ENCODE results near the gene KIF21A.

KIF21A gene

GRCh38 chr12:39367494-39367893 is 75.4 kb downstream of the KIF21A start:
- no peak overlapping the region for H3K56ac ChIP-seq (ENCODE audit: low read length)
- no peak overlapping the region for H3K4me3 ChIP-seq (ENCODE audit: low read length)
- no peak overlapping the region for H2BK5ac ChIP-seq (ENCODE audit: low read length)
- H3K4ac ChIP-seq (ENCODE audit: low read depth, low read length), result no peak overlapping the region
- H2BK15ac ChIP-seq (replicated peaks; ENCODE audit: low read depth), result no peak overlapping the region
- no peak overlapping the region for H2BK120ac ChIP-seq (ENCODE audit: low read depth, low read length)
- H4K8ac ChIP-seq (ENCODE audit: low read depth, low read length), result no peak overlapping the region
- no peaks in the 10 kb centered on the region for H3K4me1 ChIP-seq (ENCODE audit: control insufficient read depth, low read depth, low read length)
- H3K27me3 ChIP-seq (ENCODE audit: insufficient read depth, low read length, poor library complexity), result no peaks in the 10 kb centered on the region
- no peak overlapping the region for H3K18ac ChIP-seq (ENCODE audit: low read length)
- DNase-seq, result no peak
- H4K5ac ChIP-seq (ENCODE audit: low read length), result no peak overlapping the region
- no peaks in the 10 kb centered on the region for H3K79me2 ChIP-seq (ENCODE audit: control insufficient read depth, insufficient read depth, low read length)
- no peak overlapping the region for H2AK5ac ChIP-seq (ENCODE audit: low read length)
- H3K9ac ChIP-seq (ENCODE audit: low read length), result no peak overlapping the region
- H3K36me3 ChIP-seq (ENCODE audit: control insufficient read depth, insufficient read depth, low read length), result no peaks in the 10 kb centered on the region
- no peak overlapping the region for H3K27ac ChIP-seq (ENCODE audit: low read depth, low read length)
- no peak overlapping the region for H3K4me2 ChIP-seq (ENCODE audit: low read length)
- H3K23ac ChIP-seq (ENCODE audit: low read length), result no peak overlapping the region
- no peaks in the 10 kb centered on the region for H3K79me1 ChIP-seq (ENCODE audit: low read length)

GRCh38 chr12:39365364-39366001 is 77.4 kb downstream of the KIF21A start:
- H3K36me3 ChIP-seq (ENCODE audit: control insufficient read depth, insufficient read depth, low read length), result no peaks in the 10 kb centered on the region
- no peak overlapping the region for H3K18ac ChIP-seq (ENCODE audit: low read length)
- no peaks in the 10 kb centered on the region for H3K27me3 ChIP-seq (ENCODE audit: insufficient read depth, low read length, poor library complexity)
- no peak overlapping the region for H3K4me3 ChIP-seq (ENCODE audit: low read length)
- H4K8ac ChIP-seq (ENCODE audit: low read depth, low read length), result no peak overlapping the region
- no peaks in the 10 kb centered on the region for H3K79me1 ChIP-seq (ENCODE audit: low read length)
- H3K79me2 ChIP-seq (ENCODE audit: control insufficient read depth, insufficient read depth, low read length), result no peaks in the 10 kb centered on the region
- no peak overlapping the region for H3K23ac ChIP-seq (ENCODE audit: low read length)
- DNase-seq, result no peak
- H2BK120ac ChIP-seq (ENCODE audit: low read depth, low read length), result no peak overlapping the region
- H3K27ac ChIP-seq (ENCODE audit: low read depth, low read length), result no peak overlapping the region
- H2BK5ac ChIP-seq (ENCODE audit: low read length), result no peak overlapping the region
- H3K56ac ChIP-seq (ENCODE audit: low read length), result no peak overlapping the region
- no peak overlapping the region for H3K4me2 ChIP-seq (ENCODE audit: low read length)
- no peak overlapping the region for H2AK5ac ChIP-seq (ENCODE audit: low read length)
- H3K4me1 ChIP-seq (ENCODE audit: control insufficient read depth, low read depth, low read length), result no peaks in the 10 kb centered on the region
- WGBS (ENCODE audit: extremely low coverage, insufficient coverage, low lambda C conversion rate), result no CpG with 5 or more reads among the region's 8 CpGs
- no peak overlapping the region for H3K4ac ChIP-seq (ENCODE audit: low read depth, low read length)
- H2BK15ac ChIP-seq (replicated peaks; ENCODE audit: low read depth), result no peak overlapping the region
- no peak overlapping the region for H3K9ac ChIP-seq (ENCODE audit: low read length)
- H4K5ac ChIP-seq (ENCODE audit: low read length), result no peak overlapping the region

GRCh38 chr12:39364196-39364595 is 78.7 kb downstream of the KIF21A start:
- Histone ChIP-seq H2BK15ac (replicated peaks; ENCODE audit: low read depth) (no peak overlapping the region), H4K8ac (ENCODE audit: low read depth, low read length) (no peak overlapping the region), H3K23ac (ENCODE audit: low read length) (no peak overlapping the region), H3K27me3 (ENCODE audit: insufficient read depth, low read length, poor library complexity) (no peaks in the 10 kb centered on the region), H2AK5ac (ENCODE audit: low read length) (no peak overlapping the region), H3K9ac (ENCODE audit: low read length) (no peak overlapping the region), H3K79me1 (ENCODE audit: low read length) (no peaks in the 10 kb centered on the region), H2BK120ac (ENCODE audit: low read depth, low read length) (no peak overlapping the region), H2BK5ac (ENCODE audit: low read length) (no peak overlapping the region), H4K5ac (ENCODE audit: low read length) (no peak overlapping the region), H3K36me3 (ENCODE audit: control insufficient read depth, insufficient read depth, low read length) (no peaks in the 10 kb centered on the region), H3K27ac (ENCODE audit: low read depth, low read length) (no peak overlapping the region), H3K18ac (ENCODE audit: low read length) (no peak overlapping the region), H3K4ac (ENCODE audit: low read depth, low read length) (no peak overlapping the region), H3K79me2 (ENCODE audit: control insufficient read depth, insufficient read depth, low read length) (no peaks in the 10 kb centered on the region), H3K4me3 (ENCODE audit: low read length) (no peak overlapping the region), H3K56ac (ENCODE audit: low read length) (no peak overlapping the region), H3K4me1 (ENCODE audit: control insufficient read depth, low read depth, low read length) (no peaks in the 10 kb centered on the region), H3K4me2 (ENCODE audit: low read length) (no peak overlapping the region)
- no peak for DNase-seq
- WGBS (ENCODE audit: extremely low coverage, insufficient coverage, low lambda C conversion rate), result no CpG with 5 or more reads among the region's 2 CpGs

GRCh38 chr12:39359645-39360044 is 83.3 kb downstream of the KIF21A start:
- H3K23ac ChIP-seq (ENCODE audit: low read length), result no peak overlapping the region
- H3K27ac ChIP-seq (ENCODE audit: low read depth, low read length), result no peak overlapping the region
- no peaks in the 10 kb centered on the region for H3K79me1 ChIP-seq (ENCODE audit: low read length)
- DNase-seq, result no peak
- H3K18ac ChIP-seq (ENCODE audit: low read length), result no peak overlapping the region
- H3K79me2 ChIP-seq (ENCODE audit: control insufficient read depth, insufficient read depth, low read length), result no peaks in the 10 kb centered on the region
- no peak overlapping the region for H2BK15ac ChIP-seq (replicated peaks; ENCODE audit: low read depth)
- no peak overlapping the region for H3K9ac ChIP-seq (ENCODE audit: low read length)
- no peak overlapping the region for H3K4me2 ChIP-seq (ENCODE audit: low read length)
- H3K27me3 ChIP-seq (ENCODE audit: insufficient read depth, low read length, poor library complexity), result no peaks in the 10 kb centered on the region
- no peak overlapping the region for H2BK120ac ChIP-seq (ENCODE audit: low read depth, low read length)
- no peak overlapping the region for H2AK5ac ChIP-seq (ENCODE audit: low read length)
- H3K4me1 ChIP-seq (ENCODE audit: control insufficient read depth, low read depth, low read length), result no peaks in the 10 kb centered on the region
- H3K4me3 ChIP-seq (ENCODE audit: low read length), result no peak overlapping the region
- WGBS (ENCODE audit: extremely low coverage, insufficient coverage, low lambda C conversion rate), result no CpG with 5 or more reads among the region's 2 CpGs
- H2BK5ac ChIP-seq (ENCODE audit: low read length), result no peak overlapping the region
- H3K56ac ChIP-seq (ENCODE audit: low read length), result no peak overlapping the region
- no peaks in the 10 kb centered on the region for H3K36me3 ChIP-seq (ENCODE audit: control insufficient read depth, insufficient read depth, low read length)
- H4K5ac ChIP-seq (ENCODE audit: low read length), result no peak overlapping the region
- H4K8ac ChIP-seq (ENCODE audit: low read depth, low read length), result no peak overlapping the region
- no peak overlapping the region for H3K4ac ChIP-seq (ENCODE audit: low read depth, low read length)

GRCh38 chr12:39357041-39357440 is 85.9 kb downstream of the KIF21A start:
- no peak overlapping the region for H3K9ac ChIP-seq (ENCODE audit: low read length)
- no peak overlapping the region for H2AK5ac ChIP-seq (ENCODE audit: low read length)
- no peaks in the 10 kb centered on the region for H3K79me2 ChIP-seq (ENCODE audit: control insufficient read depth, insufficient read depth, low read length)
- H3K18ac ChIP-seq (ENCODE audit: low read length), result no peak overlapping the region
- H4K5ac ChIP-seq (ENCODE audit: low read length), result no peak overlapping the region
- no peak for DNase-seq
- no peak overlapping the region for H2BK5ac ChIP-seq (ENCODE audit: low read length)
- no CpG with 5 or more reads among the region's 3 CpGs for whole genome bisulfite sequencing (ENCODE audit: extremely low coverage, insufficient coverage, low lambda C conversion rate)
- no peak overlapping the region for H3K4me3 ChIP-seq (ENCODE audit: low read length)
- H4K8ac ChIP-seq (ENCODE audit: low read depth, low read length), result no peak overlapping the region
- H3K4me2 ChIP-seq (ENCODE audit: low read length), result no peak overlapping the region
- H3K36me3 ChIP-seq (ENCODE audit: control insufficient read depth, insufficient read depth, low read length), result no peaks in the 10 kb centered on the region
- H2BK120ac ChIP-seq (ENCODE audit: low read depth, low read length), result no peak overlapping the region
- H2BK15ac ChIP-seq (replicated peaks; ENCODE audit: low read depth), result no peak overlapping the region
- no peak overlapping the region for H3K4ac ChIP-seq (ENCODE audit: low read depth, low read length)
- no peak overlapping the region for H3K56ac ChIP-seq (ENCODE audit: low read length)
- no peaks in the 10 kb centered on the region for H3K4me1 ChIP-seq (ENCODE audit: control insufficient read depth, low read depth, low read length)
- H3K79me1 ChIP-seq (ENCODE audit: low read length), result no peaks in the 10 kb centered on the region
- H3K27me3 ChIP-seq (ENCODE audit: insufficient read depth, low read length, poor library complexity), result no peaks in the 10 kb centered on the region
- no peak overlapping the region for H3K23ac ChIP-seq (ENCODE audit: low read length)
- H3K27ac ChIP-seq (ENCODE audit: low read depth, low read length), result no peak overlapping the region

GRCh38 chr12:39355841-39356240 is 87.1 kb downstream of the KIF21A start:
- no peaks in the 10 kb centered on the region for H3K4me1 ChIP-seq (ENCODE audit: control insufficient read depth, low read depth, low read length)
- no peak overlapping the region for H3K23ac ChIP-seq (ENCODE audit: low read length)
- no peak overlapping the region for H3K56ac ChIP-seq (ENCODE audit: low read length)
- H3K27ac ChIP-seq (ENCODE audit: low read depth, low read length), result no peak overlapping the region
- no peak overlapping the region for H4K8ac ChIP-seq (ENCODE audit: low read depth, low read length)
- H2AK5ac ChIP-seq (ENCODE audit: low read length), result no peak overlapping the region
- H3K18ac ChIP-seq (ENCODE audit: low read length), result no peak overlapping the region
- no peak overlapping the region for H3K4me2 ChIP-seq (ENCODE audit: low read length)
- no peaks in the 10 kb centered on the region for H3K79me2 ChIP-seq (ENCODE audit: control insufficient read depth, insufficient read depth, low read length)
- H3K4ac ChIP-seq (ENCODE audit: low read depth, low read length), result no peak overlapping the region
- no peak overlapping the region for H3K4me3 ChIP-seq (ENCODE audit: low read length)
- no peak overlapping the region for H2BK15ac ChIP-seq (replicated peaks; ENCODE audit: low read depth)
- H3K79me1 ChIP-seq (ENCODE audit: low read length), result no peaks in the 10 kb centered on the region
- H3K36me3 ChIP-seq (ENCODE audit: control insufficient read depth, insufficient read depth, low read length), result no peaks in the 10 kb centered on the region
- H2BK5ac ChIP-seq (ENCODE audit: low read length), result no peak overlapping the region
- no peaks in the 10 kb centered on the region for H3K27me3 ChIP-seq (ENCODE audit: insufficient read depth, low read length, poor library complexity)
- H2BK120ac ChIP-seq (ENCODE audit: low read depth, low read length), result no peak overlapping the region
- no peak for DNase-seq
- H3K9ac ChIP-seq (ENCODE audit: low read length), result no peak overlapping the region
- H4K5ac ChIP-seq (ENCODE audit: low read length), result no peak overlapping the region
- WGBS (ENCODE audit: extremely low coverage, insufficient coverage, low lambda C conversion rate), result no CpG with 5 or more reads among the region's 3 CpGs
